Endothelial cell of umbilical vein (primary cell): Measurements from ENCODE around the gene FUZ.

Experiments used
- CTCF ChIP-seq, 2 donors: IDR thresholded peaks; 1 replicate in 1 of 2; 2 replicates in 1 of 2; pipeline ENCODE4 v1.5.1; 2011; ENCODE audit warnings: low read length in 2 of 2, mild to moderate bottlenecking in 2 of 2, moderate library complexity in 2 of 2, control low read depth in 1 of 2, inconsistent platforms in 1 of 2, low read depth in 1 of 2; ENCODE audit not compliant: insufficient read depth in 1 of 2; ENCODE audit errors: extremely low read depth in 1 of 2
- POLR2AphosphoS5 ChIP-seq: IDR thresholded peaks from 2 replicates; pipeline ENCODE4 v1.6.1; 2012; ENCODE audit warnings: low read depth, mild to moderate bottlenecking, control low read depth, low read length, moderate library complexity; ENCODE audit not compliant: insufficient read depth

DNA sequence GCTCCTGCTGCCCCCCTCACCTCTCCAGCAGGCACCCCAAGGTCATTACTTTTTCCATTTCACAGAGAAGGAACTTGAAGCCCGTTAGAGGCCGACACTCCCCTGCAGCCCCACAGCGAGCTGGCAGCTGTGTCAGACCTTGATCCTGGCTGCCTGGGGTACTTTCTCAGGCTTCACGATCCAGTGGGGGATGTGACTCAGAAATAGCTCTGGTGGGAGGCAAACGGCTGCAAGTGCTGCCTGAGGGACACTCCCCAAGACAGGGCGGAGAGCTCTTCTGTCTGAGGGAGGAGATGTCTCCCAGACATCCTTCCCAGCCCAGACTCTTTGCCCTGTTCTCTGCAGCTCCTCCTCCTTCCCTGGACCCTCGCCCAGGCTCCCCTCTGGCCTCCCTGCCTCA lies 54.8 kb downstream of the FUZ start:
- TF ChIP-seq POLR2AphosphoS5, result no peak
- no peak for TF ChIP-seq CTCF (IDR thresholded peaks at IDR 0.05; ENCODE audit: extremely low read depth in 1 of 2, insufficient read depth in 1 of 2, low read depth in 1 of 2, low read length in 2 of 2)
